ENCODE measurements around the gene SLC50A1.

Gene SLC50A1

DNA sequence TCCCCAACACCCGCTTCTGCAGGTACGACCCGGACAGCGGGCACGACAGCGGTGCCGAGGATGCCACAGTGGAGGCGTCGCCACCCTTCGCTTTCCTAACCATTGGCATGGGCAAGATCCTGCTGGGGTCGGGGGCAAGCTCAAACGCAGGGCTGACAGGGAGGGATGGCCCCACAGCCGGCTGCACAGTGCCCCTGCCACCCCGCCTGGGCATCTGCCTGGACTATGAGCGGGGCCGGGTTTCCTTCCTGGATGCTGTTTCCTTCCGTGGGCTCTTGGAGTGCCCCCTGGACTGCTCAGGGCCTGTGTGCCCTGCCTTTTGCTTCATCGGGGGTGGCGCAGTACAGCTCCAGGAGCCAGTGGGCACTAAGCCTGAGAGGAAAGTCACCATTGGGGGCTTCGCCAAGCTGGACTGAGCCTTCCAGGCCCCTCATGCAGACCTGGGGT, 48.1 kb downstream of the SLC50A1 start:
- TF ChIP-seq CEBPB (IDR thresholded peaks at IDR 0.05), result no peak
- TF ChIP-seq TEAD4 (IDR thresholded peaks at IDR 0.05), result no peak
- TF ChIP-seq, protein P1, sequence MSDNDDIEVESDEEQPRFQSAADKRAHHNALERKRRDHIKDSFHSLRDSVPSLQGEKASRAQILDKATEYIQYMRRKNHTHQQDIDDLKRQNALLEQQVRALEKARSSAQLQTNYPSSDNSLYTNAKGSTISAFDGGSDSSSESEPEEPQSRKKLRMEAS (IDR thresholded peaks at IDR 0.05), result no peak
- TF ChIP-seq, protein P2, sequence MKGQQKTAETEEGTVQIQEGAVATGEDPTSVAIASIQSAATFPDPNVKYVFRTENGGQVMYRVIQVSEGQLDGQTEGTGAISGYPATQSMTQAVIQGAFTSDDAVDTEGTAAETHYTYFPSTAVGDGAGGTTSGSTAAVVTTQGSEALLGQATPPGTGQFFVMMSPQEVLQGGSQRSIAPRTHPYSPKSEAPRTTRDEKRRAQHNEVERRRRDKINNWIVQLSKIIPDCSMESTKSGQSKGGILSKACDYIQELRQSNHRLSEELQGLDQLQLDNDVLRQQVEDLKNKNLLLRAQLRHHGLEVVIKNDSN (IDR thresholded peaks at IDR 0.05), result no peak
- no peak for TF ChIP-seq YY1 (IDR thresholded peaks at IDR 0.05; ENCODE audit: low read depth)
- no peak for TF ChIP-seq TCF12 (IDR thresholded peaks at IDR 0.05; ENCODE audit: low read depth)
- no peak for TF ChIP-seq FOXM1 (IDR thresholded peaks at IDR 0.05; ENCODE audit: borderline replicate concordance, low read depth)
- TF ChIP-seq EP300 (IDR thresholded peaks at IDR 0.05; ENCODE audit: borderline replicate concordance), result no peak
- TF ChIP-seq TAF1 (IDR thresholded peaks at IDR 0.05; ENCODE audit: low read depth), result no peak
- TF ChIP-seq, protein P3, sequence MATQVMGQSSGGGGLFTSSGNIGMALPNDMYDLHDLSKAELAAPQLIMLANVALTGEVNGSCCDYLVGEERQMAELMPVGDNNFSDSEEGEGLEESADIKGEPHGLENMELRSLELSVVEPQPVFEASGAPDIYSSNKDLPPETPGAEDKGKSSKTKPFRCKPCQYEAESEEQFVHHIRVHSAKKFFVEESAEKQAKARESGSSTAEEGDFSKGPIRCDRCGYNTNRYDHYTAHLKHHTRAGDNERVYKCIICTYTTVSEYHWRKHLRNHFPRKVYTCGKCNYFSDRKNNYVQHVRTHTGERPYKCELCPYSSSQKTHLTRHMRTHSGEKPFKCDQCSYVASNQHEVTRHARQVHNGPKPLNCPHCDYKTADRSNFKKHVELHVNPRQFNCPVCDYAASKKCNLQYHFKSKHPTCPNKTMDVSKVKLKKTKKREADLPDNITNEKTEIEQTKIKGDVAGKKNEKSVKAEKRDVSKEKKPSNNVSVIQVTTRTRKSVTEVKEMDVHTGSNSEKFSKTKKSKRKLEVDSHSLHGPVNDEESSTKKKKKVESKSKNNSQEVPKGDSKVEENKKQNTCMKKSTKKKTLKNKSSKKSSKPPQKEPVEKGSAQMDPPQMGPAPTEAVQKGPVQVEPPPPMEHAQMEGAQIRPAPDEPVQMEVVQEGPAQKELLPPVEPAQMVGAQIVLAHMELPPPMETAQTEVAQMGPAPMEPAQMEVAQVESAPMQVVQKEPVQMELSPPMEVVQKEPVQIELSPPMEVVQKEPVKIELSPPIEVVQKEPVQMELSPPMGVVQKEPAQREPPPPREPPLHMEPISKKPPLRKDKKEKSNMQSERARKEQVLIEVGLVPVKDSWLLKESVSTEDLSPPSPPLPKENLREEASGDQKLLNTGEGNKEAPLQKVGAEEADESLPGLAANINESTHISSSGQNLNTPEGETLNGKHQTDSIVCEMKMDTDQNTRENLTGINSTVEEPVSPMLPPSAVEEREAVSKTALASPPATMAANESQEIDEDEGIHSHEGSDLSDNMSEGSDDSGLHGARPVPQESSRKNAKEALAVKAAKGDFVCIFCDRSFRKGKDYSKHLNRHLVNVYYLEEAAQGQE (IDR thresholded peaks at IDR 0.05; ENCODE audit: low read depth), result no peak
- no peak for TF ChIP-seq ZBTB7A (IDR thresholded peaks at IDR 0.05; ENCODE audit: low read depth)
- no peak for TF ChIP-seq CREB1 (IDR thresholded peaks at IDR 0.05; ENCODE audit: low read depth)
- no peak for TF ChIP-seq NFIC (IDR thresholded peaks at IDR 0.05)
- TF ChIP-seq EGR1 (IDR thresholded peaks at IDR 0.05), result no peak
- no peak for TF ChIP-seq RAD21 (IDR thresholded peaks at IDR 0.05; ENCODE audit: low read depth)

DNA sequence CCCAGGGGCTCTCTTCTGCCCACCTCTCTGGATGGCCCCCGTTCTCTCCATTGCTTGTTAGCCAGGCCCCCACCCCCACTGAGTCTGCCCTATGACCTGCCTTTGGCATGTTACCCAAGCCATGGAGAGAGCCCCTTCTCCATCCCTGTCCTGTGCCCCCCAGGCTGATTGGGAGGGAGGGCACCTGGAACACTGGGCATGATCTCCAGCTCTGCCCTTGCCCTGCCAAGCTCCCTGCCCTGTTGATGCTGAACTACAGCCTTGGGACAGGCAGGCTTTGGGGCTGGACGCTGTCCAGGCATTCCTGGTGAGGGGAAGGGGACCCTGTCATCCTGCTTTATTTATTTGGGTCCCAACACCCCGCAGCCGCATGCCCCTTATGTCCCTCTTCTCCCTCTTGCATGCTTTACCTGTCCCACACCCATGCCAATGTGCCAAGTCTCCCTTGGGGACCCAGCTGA, 48.7 kb downstream of the SLC50A1 start:
- TF ChIP-seq, protein P2 (IDR thresholded peaks at IDR 0.05), result no peak
- TF ChIP-seq ZBTB7A (IDR thresholded peaks at IDR 0.05; ENCODE audit: low read depth) (no peak), FOXM1 (IDR thresholded peaks at IDR 0.05; ENCODE audit: borderline replicate concordance, low read depth) (no peak), RAD21 (IDR thresholded peaks at IDR 0.05; ENCODE audit: low read depth) (no peak), CEBPB (IDR thresholded peaks at IDR 0.05) (no peak), CREB1 (IDR thresholded peaks at IDR 0.05; ENCODE audit: low read depth) (no peak), YY1 (IDR thresholded peaks at IDR 0.05; ENCODE audit: low read depth) (no peak)
- TF ChIP-seq, protein P3 (IDR thresholded peaks at IDR 0.05; ENCODE audit: low read depth), result no peak
- TF ChIP-seq, protein P1 (IDR thresholded peaks at IDR 0.05), result no peak

DNA sequence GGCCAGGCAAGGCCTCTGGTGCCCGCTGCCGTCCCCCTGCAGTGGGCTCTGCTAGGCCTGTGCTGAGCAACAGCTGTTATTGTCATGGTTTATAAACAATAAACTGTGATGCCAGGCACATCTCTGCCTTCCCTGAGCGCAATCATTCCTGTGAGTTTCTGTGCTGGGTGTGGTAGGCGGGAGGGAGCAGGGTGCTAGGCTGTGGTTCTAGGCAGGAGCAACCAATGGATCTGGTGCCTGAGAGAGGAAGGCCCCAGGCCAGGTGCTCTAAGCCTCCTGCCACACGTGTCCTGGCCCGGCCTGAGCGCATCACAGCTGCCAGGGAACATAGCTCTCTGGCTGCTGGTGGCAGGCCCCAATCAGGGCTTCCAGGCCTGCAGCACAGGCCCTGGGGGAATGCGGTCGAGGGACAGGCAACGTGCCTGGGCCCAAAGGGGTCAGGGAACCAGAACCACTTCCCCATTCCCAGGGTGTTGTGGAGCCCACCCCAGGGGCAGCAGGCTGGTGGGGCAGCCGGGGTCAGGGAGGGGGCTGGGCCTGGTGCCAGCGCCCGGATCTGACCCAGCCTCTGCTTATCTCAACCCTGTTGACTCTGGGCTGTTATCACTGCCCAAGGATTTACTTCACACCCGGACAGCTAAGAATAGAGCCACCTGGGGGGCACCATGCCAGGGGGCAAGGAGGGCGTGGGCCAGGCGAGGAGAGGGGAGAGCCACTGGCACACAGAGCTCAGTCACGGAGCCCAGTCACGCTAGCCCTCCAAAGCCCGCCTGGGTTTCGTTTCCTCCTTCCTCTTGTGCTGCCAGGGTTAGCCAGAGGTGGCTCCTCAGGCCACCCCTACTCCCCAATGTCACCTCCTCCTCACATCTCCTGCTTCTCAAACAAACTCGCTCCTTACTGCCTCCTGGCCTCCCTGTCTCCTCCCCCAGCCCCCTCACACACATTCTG, 49.5 kb downstream of the SLC50A1 start:
- TF ChIP-seq EGR1 (IDR thresholded peaks at IDR 0.05), result no peak
- TF ChIP-seq TEAD4 (IDR thresholded peaks at IDR 0.05), result no peak
- no peak for TF ChIP-seq TCF12 (IDR thresholded peaks at IDR 0.05; ENCODE audit: low read depth)
- TF ChIP-seq, protein P2 (IDR thresholded peaks at IDR 0.05), result no peak
- no peak for TF ChIP-seq NFIC (IDR thresholded peaks at IDR 0.05)

DNA sequence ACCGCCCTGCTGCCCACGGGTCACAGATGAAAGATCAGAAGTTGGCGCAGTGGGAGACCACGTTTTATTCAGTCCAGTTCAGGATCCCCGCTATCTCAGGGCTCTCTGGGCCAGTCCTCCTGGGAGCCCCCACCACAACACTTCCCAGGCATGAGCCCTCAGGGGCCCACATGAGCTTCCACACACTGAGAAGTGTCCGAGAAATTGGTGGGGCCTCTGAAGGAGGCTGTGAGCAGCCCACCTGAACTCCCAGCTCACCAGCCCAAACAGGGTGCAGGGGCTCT, 50.1 kb downstream of the SLC50A1 start:
- no peak for TF ChIP-seq CEBPB (IDR thresholded peaks at IDR 0.05)
- TF ChIP-seq YY1 (IDR thresholded peaks at IDR 0.05; ENCODE audit: low read depth), result no peak
- no peak for TF ChIP-seq TCF12 (IDR thresholded peaks at IDR 0.05; ENCODE audit: low read depth)
- TF ChIP-seq RAD21 (IDR thresholded peaks at IDR 0.05; ENCODE audit: low read depth), result no peak
- no peak for TF ChIP-seq TAF1 (IDR thresholded peaks at IDR 0.05; ENCODE audit: low read depth)

DNA sequence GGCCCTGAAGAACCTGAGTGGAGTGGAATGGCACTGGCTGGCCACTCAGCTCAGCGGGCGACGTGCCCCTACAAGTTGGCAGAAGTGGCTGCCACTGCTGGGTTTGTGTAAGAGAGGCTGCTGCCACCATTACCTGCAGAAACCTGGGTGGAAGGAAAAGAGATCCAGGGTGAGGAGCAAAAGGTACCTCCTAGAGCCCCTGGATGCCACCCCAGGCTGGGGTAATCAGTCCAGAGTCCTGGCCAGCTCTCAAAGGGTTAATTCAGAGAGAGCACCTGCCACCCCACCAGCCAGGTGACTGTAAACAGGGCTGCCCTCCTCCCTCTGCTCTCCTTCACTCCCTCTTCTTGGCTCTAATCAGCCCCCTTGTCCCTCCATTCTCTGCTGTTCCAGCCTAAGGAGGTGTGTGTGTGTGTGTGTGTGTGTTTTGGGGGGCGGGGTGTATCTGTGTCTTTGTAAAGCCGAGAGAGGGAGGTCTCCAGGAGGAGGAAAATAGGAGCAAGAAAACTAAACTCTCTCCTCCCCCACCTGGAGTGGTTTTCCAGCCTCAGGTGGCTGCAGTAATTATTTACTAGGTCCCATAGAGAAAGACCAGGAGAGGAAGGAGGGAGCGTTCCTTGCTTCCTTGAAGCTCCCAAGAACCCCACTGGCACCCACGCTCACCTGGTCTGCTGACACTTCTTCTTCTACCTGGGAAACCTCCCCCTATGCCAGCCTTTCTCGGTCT, 50.6 kb downstream of the SLC50A1 start:
- TF ChIP-seq, protein P2 (IDR thresholded peaks at IDR 0.05), result no peak
- no peak for TF ChIP-seq NFIC (IDR thresholded peaks at IDR 0.05)
- no peak for TF ChIP-seq CREB1 (IDR thresholded peaks at IDR 0.05; ENCODE audit: low read depth)
